GM12878 (cell line): ENCODE results near the gene TAMALIN. TPM values are rescaled to one million over a fixed set of nuclear protein-coding genes. Genes with fewer than 3 reads are reported as not detected.

ENCODE experiments used
- ATAC-seq: fragments of 200-7000 bp; cut with Tn5 transposase; 3 replicates; pipeline ENCODE4 v1.9.1; 2020; ENCODE audit warnings: mild to moderate bottlenecking, moderate library complexity
- BruUV-seq: library from RNA; stranded (reverse); fragments of 400-500 nt; replicated peaks from 2 replicates; lab custom pipeline; 2021; lab: Mats Ljungman, UMichigan
- CTCF ChIA-PET: fragments of 300-600 bp; sonication (Branson Sonifier 250); formaldehyde crosslinking; extraction: SDS; loops from one replicate; lab custom pipeline; 2021; ENCODE audit warnings: inconsistent platforms; lab: Yijun Ruan, JAX
- POLR2A ChIA-PET: fragments of 350-600 bp; formaldehyde crosslinking; extraction: SDS; loops from one replicate; lab custom pipeline; 2021; ENCODE audit warnings: inconsistent platforms; lab: Charles Lee
- RAD21 ChIA-PET: fragments of 300-600 bp; sonication (Branson Sonifier 250); formaldehyde crosslinking; loops from one replicate; lab custom pipeline; 2023; ENCODE audit warnings: antibody characterized with exemption; ENCODE audit not compliant: unreplicated experiment; lab: Charles Lee
- SMC1A ChIA-PET: fragments of 300-600 bp; sonication (Branson Sonifier 250); formaldehyde crosslinking; loops from one replicate; lab custom pipeline; 2023; ENCODE audit not compliant: unreplicated experiment, uncharacterized antibody; lab: Charles Lee
- DNase-seq: peaks from one replicate; pipeline ENCODE4 v3.0.0-alpha.2; 2011; ENCODE audit warnings: low read depth, low spot score
- FAIRE-seq: peaks from 3 replicates; lab custom pipeline; 2011; peaks lifted over from hg19 to GRCh38; lab: Jason Lieb, UNC
- H2AFZ ChIP-seq: 2 replicates; pipeline ENCODE4 v1.6.0; 2011; ENCODE audit warnings: low read depth, low read length, control low read depth; ENCODE audit not compliant: control insufficient read depth
- H3K27ac ChIP-seq: 2 replicates; pipeline ENCODE4 v1.5.1; 2011; ENCODE audit warnings: control low read depth; ENCODE audit not compliant: control insufficient read depth, insufficient read depth
- H3K27me3 ChIP-seq, 2 experiments: replicated peaks in 1 of 2; 2 replicates each; pipeline versions ENCODE4 v1.6.0 to v1.6.1; 2011; ENCODE audit warnings: low read length in 1 of 2; ENCODE audit not compliant: control insufficient read depth in 2 of 2, insufficient read depth in 2 of 2
- H3K36me3 ChIP-seq, 2 experiments: 2 replicates each; pipeline ENCODE4 v1.5.1; 2011; ENCODE audit warnings: low read length in 1 of 2; ENCODE audit not compliant: control insufficient read depth in 2 of 2, insufficient read depth in 2 of 2
- H3K4me1 ChIP-seq: 2 replicates; pipeline ENCODE4 v1.6.1; 2011; ENCODE audit warnings: mild to moderate bottlenecking, low read length, moderate library complexity, mixed read lengths; ENCODE audit not compliant: control insufficient read depth, insufficient read depth
- H3K4me2 ChIP-seq: 2 replicates; pipeline ENCODE4 v1.6.0; 2011; ENCODE audit warnings: control low read depth; ENCODE audit not compliant: control insufficient read depth, insufficient read depth
- H3K4me3 ChIP-seq: fragments of 200-600 bp; sonication (generic); 2 replicates; pipeline ENCODE4 v1.5.1; 2016
- H3K79me2 ChIP-seq: 2 replicates; pipeline ENCODE4 v1.6.0; 2011; ENCODE audit warnings: low read length; ENCODE audit not compliant: control insufficient read depth, insufficient read depth
- H3K9ac ChIP-seq: 2 replicates; pipeline ENCODE4 v1.8.0; 2011; ENCODE audit warnings: low read length, control low read depth, mixed read lengths; ENCODE audit not compliant: control insufficient read depth, insufficient read depth
- H3K9me3 ChIP-seq: replicated peaks from 3 replicates; pipeline ENCODE4 v1.5.1; 2011; ENCODE audit warnings: mild to moderate bottlenecking, low read length; ENCODE audit not compliant: control insufficient read depth, insufficient read depth
- H4K20me1 ChIP-seq: 2 replicates; pipeline ENCODE4 v1.6.0; 2011; ENCODE audit not compliant: control insufficient read depth, insufficient read depth
- CHD1 ChIP-seq: IDR thresholded peaks from 2 replicates; pipeline ENCODE4 v1.6.1; 2012; ENCODE audit warnings: low read depth, low read length, improper control_type of control experiment
- CHD2 ChIP-seq: IDR thresholded peaks from 2 replicates; pipeline ENCODE4 v1.6.1; 2011; ENCODE audit warnings: low read depth, low read length, improper control_type of control experiment, borderline replicate concordance
- HDGF ChIP-seq: fragments of 450-650 bp; IDR thresholded peaks from 2 replicates; pipeline ENCODE4 v1.6.1; 2016; ENCODE audit warnings: antibody characterized with exemption
- JUNB ChIP-seq: IDR thresholded peaks from 2 replicates; pipeline ENCODE4 v1.6.1; 2016; ENCODE audit warnings: antibody characterized with exemption, mild to moderate bottlenecking
- MTA2 ChIP-seq: fragments of 450-650 bp; IDR thresholded peaks from 2 replicates; pipeline ENCODE4 v1.6.1; 2016; ENCODE audit warnings: low read depth, mild to moderate bottlenecking, moderate library complexity
- RB1 ChIP-seq: fragments of 450-650 bp; formaldehyde crosslinking; IDR thresholded peaks from 2 replicates; pipeline ENCODE4 v1.6.1; 2017; ENCODE audit warnings: mild to moderate bottlenecking, borderline replicate concordance
- RELA ChIP-seq: fragments of 450-650 bp; IDR thresholded peaks from 2 replicates; pipeline ENCODE4 v1.8.0; 2014; ENCODE audit warnings: borderline replicate concordance; ENCODE audit not compliant: partially characterized antibody
- SREBF1 ChIP-seq: IDR thresholded peaks from 2 replicates; pipeline ENCODE4 v1.6.1; 2012; ENCODE audit warnings: mild to moderate bottlenecking, low read length
- TCF12 ChIP-seq: IDR thresholded peaks from 2 replicates; pipeline ENCODE4 v1.6.1; 2011; ENCODE audit warnings: low read depth, mild to moderate bottlenecking, low read length
- WGBS: methylation state at CpG from one replicate; pipeline ENCODE4 v1.1.6; 2016; ENCODE audit warnings: low lambda C conversion rate; ENCODE audit not compliant: insufficient replicate concordance, insufficient coverage; ENCODE audit errors: missing lambda C conversion rate; 5-methylcytosine and 5-hydroxymethylcytosine counted together
- in situ Hi-C: fragments of 300-500 bp; cut with MboI; formaldehyde crosslinking; loops from 9 replicates; pipeline ENCODE4 v1.14.3; 2018; ENCODE audit warnings: mixed read lengths
- intact Hi-C: fragments of 100-400 bp; cut with micrococcal nuclease; formaldehyde crosslinking; loops from one replicate; pipeline ENCODE4 v1.14.2; 2022; ENCODE audit not compliant: unreplicated experiment
- polyA plus RNA-seq, 11 experiments: library from polyadenylated mRNA; depleted of rRNA in 4 of 11; unstranded in 6 of 11; stranded (reverse) in 5 of 11; fragments of >200 nt; fragmentation: Nextera tagmentation in 4 of 11; fragmentation: Illumina TruSeq in 1 of 11; extraction: Ambion mirVana in 4 of 11; extraction: Trizol in 1 of 11; gene quantifications; 1 replicate in 1 of 11; 2 replicates in 10 of 11; pipeline versions ENCODE4 v1.2.1 to v1.2.3, GENCODE V29; 2011 to 2016; ENCODE audit warnings: inconsistent platforms in 2 of 11, missing spikeins in 2 of 11, low read depth in 1 of 11
- total RNA-seq, 4 experiments: library from RNA; depleted of rRNA in 3 of 4; stranded (reverse); fragments of >200 nt in 3 of 4; fragmentation: Illumina TruSeq in 1 of 4; extraction: Trizol in 1 of 4; gene quantifications; 2 replicates each; pipeline versions ENCODE4 v1.2.1 to v1.2.3, GENCODE V29; 2013 to 2021

Gene TAMALIN
- total and polyA plus RNA-seq, 10 of the 15 experiments (the other 5 are each of a cell fraction or from before 2014, with no cell fraction given), result 0.09 to 0.58 (median 0.19) TPM; not detected in 4

- TF ChIP-seq CHD1 (no peak), TCF12 (no peak)
Observed at GRCh38 chr12:51985154-51985835, 21.5 kb upstream of the TAMALIN start (continued).

- ChIA-PET POLR2A (no interaction called here), CTCF (interaction anchor here (0.8 to 14.4 kb wide), 3 partner anchors 9 to 35 kb away, joined by 3 to 334 read pairs (median 3); no protein-coding TSS in a partner anchor), RAD21 (no interaction called here), SMC1A (no interaction called here)
- H3K4me1 ChIP-seq, result no peaks in the 10 kb centered on the region
- in situ Hi-C loops, result no loop called here
- intact Hi-C loops, result loop anchor here (10.0 kb wide), 1 partner anchor 562 kb away; the partner anchor contains the start of gene SLC4A8
- no peak overlapping the region for H3K27ac ChIP-seq
- H2AFZ ChIP-seq, result no peak overlapping the region
- peaks cover 0 to 5% of the 10 kb centered on the region in 2 experiments; a peak in 2 of 4 replicates for H3K27me3 ChIP-seq
- H3K9me3 ChIP-seq, result no peaks in the 10 kb centered on the region
- no peaks in the 10 kb centered on the region for H3K79me2 ChIP-seq
- ATAC-seq (no peak), FAIRE-seq (no peak), DNase-seq (no peak)
- WGBS, result 57% methylated on average over 8 of the region's 8 CpGs
- no peaks in the 10 kb centered on the region for H4K20me1 ChIP-seq
- H3K4me3 ChIP-seq, result no peak overlapping the region
- BruUV-seq, result no TSS peak
- H3K4me2 ChIP-seq, result no peak overlapping the region
- no peak for TF ChIP-seq RELA
- TF ChIP-seq HDGF, result no peak
- TF ChIP-seq CHD2, result no peak
- TF ChIP-seq JUNB, result no peak
- TF ChIP-seq CHD1, result no peak
- TF ChIP-seq RB1, result no peak
- no peak for TF ChIP-seq SREBF1
- no peak for TF ChIP-seq MTA2
- H3K36me3 ChIP-seq, result no peaks in the 10 kb centered on the region
- H3K9ac ChIP-seq, result no peak overlapping the region
Observed at GRCh38 chr12:51986834-51987233, 19.9 kb upstream of the TAMALIN start.
